RWPE2 (cell line): ENCODE measurements around the gene ABITRAM.

ENCODE experiments used
- ATAC-seq: fragments of 200-7000 bp; cut with Tn5 transposase; 3 replicates; pipeline ENCODE4 v1.9.1; 2021; ENCODE audit warnings: low read depth
- DNase-seq: peaks from one replicate; pipeline ENCODE4 v3.0.0-alpha.2; 2020; ENCODE audit warnings: low spot score
- H3K27ac ChIP-seq: fragments of 450-650 bp; 2 replicates; pipeline ENCODE4 v1.5.1; 2017; ENCODE audit warnings: mild to moderate bottlenecking; ENCODE audit not compliant: poor library complexity, severe bottlenecking
- H3K27me3 ChIP-seq: fragments of 250-450 bp; sonication (Bioruptor Pico); 2 replicates; pipeline ENCODE4 v1.5.1; 2021; ENCODE audit warnings: mild to moderate bottlenecking, moderate library complexity; ENCODE audit not compliant: insufficient read depth, poor library complexity, severe bottlenecking
- H3K36me3 ChIP-seq: fragments of 250-450 bp; sonication (Bioruptor Pico); 2 replicates; pipeline ENCODE4 v1.5.1; 2020; ENCODE audit warnings: low read depth, mild to moderate bottlenecking, moderate library complexity
- H3K4me1 ChIP-seq: fragments of 250-450 bp; sonication (Bioruptor Pico); 2 replicates; pipeline ENCODE4 v1.5.1; 2021; ENCODE audit warnings: mild to moderate bottlenecking, moderate library complexity; ENCODE audit not compliant: insufficient read depth, poor library complexity, severe bottlenecking
- H3K4me3 ChIP-seq: fragments of 250-450 bp; sonication (Bioruptor Pico); 2 replicates; pipeline ENCODE4 v1.5.1; 2021; ENCODE audit warnings: mild to moderate bottlenecking, moderate library complexity; ENCODE audit not compliant: severe bottlenecking
- H3K9me3 ChIP-seq: fragments of 250-450 bp; sonication (Bioruptor Pico); 2 replicates; pipeline ENCODE4 v1.5.1; 2021; ENCODE audit warnings: mild to moderate bottlenecking, moderate library complexity; ENCODE audit not compliant: severe bottlenecking
- TF ChIP-seq, protein P1 (sequence below): fragments of 450-650 bp; IDR thresholded peaks from one replicate; pipeline ENCODE4 v1.5.1; 2017; ENCODE audit warnings: mild to moderate bottlenecking, moderate library complexity; ENCODE audit not compliant: poor library complexity, severe bottlenecking

ABITRAM gene

GRCh38 chr9:108972186-108972585 lies 38.0 kb downstream of the ABITRAM start:
- no peak overlapping the region for H3K4me3 ChIP-seq
- peaks cover 76% of the 10 kb centered on the region for H3K36me3 ChIP-seq
- DNase-seq (no peak), ATAC-seq (no peak)
- H3K27me3 ChIP-seq: no peaks in the 10 kb centered on the region
- TF ChIP-seq, protein P1, sequence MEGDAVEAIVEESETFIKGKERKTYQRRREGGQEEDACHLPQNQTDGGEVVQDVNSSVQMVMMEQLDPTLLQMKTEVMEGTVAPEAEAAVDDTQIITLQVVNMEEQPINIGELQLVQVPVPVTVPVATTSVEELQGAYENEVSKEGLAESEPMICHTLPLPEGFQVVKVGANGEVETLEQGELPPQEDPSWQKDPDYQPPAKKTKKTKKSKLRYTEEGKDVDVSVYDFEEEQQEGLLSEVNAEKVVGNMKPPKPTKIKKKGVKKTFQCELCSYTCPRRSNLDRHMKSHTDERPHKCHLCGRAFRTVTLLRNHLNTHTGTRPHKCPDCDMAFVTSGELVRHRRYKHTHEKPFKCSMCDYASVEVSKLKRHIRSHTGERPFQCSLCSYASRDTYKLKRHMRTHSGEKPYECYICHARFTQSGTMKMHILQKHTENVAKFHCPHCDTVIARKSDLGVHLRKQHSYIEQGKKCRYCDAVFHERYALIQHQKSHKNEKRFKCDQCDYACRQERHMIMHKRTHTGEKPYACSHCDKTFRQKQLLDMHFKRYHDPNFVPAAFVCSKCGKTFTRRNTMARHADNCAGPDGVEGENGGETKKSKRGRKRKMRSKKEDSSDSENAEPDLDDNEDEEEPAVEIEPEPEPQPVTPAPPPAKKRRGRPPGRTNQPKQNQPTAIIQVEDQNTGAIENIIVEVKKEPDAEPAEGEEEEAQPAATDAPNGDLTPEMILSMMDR: no peak
- no peak overlapping the region for H3K27ac ChIP-seq
- H3K4me1 ChIP-seq: no peaks in the 10 kb centered on the region
- H3K9me3 ChIP-seq: no peaks in the 10 kb centered on the region

DNA sequence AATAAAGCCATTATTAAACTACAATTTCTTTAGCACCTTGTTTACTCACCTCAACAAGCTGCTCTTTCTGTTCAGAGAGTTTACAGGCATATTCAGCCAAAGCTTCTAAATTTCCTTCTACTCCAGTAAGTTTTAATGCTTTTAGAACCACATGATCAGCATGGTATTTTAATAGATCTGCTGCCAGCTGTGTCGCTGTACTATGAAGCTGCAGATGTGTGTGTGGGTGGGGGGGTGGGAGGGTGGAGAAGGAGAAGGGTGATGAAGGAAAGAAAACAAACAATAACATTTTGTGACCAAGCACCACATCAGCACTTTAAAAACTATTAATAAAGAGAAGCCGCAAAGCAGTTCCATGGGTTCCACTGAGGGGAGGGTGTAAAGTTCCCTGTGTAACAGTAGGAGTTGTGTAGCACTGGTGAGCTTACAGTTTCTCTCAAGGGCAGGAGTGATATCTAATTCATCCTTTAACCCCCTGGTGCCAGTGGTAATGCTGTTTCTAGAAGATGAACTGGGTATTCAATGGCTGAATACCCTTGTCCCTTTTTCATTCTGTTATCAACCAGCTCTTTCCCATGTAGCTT lies 38.5 kb downstream of the ABITRAM start:
- no peaks in the 10 kb centered on the region for H3K9me3 ChIP-seq
- no peaks in the 10 kb centered on the region for H3K27me3 ChIP-seq
- peaks cover 76% of the 10 kb centered on the region for H3K36me3 ChIP-seq
- ATAC-seq (no peak), DNase-seq (no peak)
- TF ChIP-seq, protein P1: no peak
- H3K4me1 ChIP-seq: no peaks in the 10 kb centered on the region
- H3K4me3 ChIP-seq: no peak overlapping the region
- H3K27ac ChIP-seq: no peak overlapping the region

DNA sequence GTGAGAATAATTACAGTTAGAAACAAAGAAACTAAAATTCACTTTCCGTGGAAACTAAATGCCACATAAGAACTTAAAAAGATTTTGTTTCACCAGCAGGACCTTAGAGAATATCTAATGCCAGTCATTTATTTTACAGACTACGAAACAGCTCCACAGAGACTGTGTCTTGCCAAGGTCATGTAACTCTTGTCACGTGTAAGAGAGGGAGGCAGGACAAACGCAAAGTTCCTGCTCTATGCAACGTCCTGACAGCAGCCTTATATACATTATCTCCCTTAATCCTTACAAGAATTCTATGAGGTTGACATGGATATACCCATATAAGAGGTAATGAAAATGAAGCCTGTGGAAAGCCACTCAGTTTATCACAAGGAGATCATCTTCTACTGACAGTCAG lies 39.7 kb downstream of the ABITRAM start:
- H3K9me3 ChIP-seq: no peaks in the 10 kb centered on the region
- H3K36me3 ChIP-seq: peaks cover 79% of the 10 kb centered on the region
- no peak overlapping the region for H3K27ac ChIP-seq
- ATAC-seq: no peak
- no peak overlapping the region for H3K4me3 ChIP-seq
- no peaks in the 10 kb centered on the region for H3K4me1 ChIP-seq
- no peak for DNase-seq
- TF ChIP-seq, protein P1: no peak
- H3K27me3 ChIP-seq: no peaks in the 10 kb centered on the region

DNA sequence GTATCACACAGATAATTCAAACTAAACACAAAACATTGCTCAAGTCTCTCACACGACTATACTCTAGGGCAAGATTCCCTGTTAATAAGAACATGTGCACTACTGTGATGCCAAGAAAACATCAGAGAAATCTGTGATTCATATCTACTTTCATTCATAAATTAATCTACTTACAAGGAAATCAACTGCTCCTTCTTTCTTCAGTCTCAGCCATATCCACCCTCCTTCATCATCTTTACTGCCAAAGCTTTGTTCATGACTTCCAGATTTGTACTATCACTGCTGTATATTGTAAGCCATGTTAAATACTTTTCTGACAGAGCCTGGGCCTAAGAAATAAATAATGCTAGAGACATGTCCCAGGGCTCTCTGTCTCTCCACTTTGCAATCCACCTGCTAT lies 44.0 kb downstream of the ABITRAM start:
- no peak for ATAC-seq

DNA sequence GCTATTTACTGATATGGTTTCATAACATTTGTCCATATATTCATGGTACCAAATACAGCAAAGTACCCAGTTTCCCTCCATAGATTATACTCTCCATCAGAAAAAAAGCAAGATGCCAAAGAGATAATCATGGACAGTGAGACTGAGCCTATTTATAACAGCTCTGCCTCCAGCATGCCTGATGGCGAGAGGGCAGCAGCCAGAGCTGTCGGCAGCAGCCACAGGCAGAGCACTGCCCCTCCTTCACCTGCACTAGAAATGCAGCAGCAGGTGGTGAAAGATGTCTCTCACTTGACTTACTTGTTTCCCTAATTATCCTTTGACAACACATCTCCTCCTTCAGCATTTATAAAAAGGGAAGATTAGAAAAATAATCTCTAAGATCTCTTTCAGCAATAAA lies 46.7 kb downstream of the ABITRAM start:
- ATAC-seq (no peak), DNase-seq (no peak)
- no peaks in the 10 kb centered on the region for H3K4me1 ChIP-seq
- peaks cover 92% of the 10 kb centered on the region for H3K36me3 ChIP-seq
- no peaks in the 10 kb centered on the region for H3K9me3 ChIP-seq
- no peaks in the 10 kb centered on the region for H3K27me3 ChIP-seq
- H3K4me3 ChIP-seq: no peak overlapping the region
- H3K27ac ChIP-seq: no peak overlapping the region
- TF ChIP-seq, protein P1: no peak

More for the DNA sequence above, 44.0 kb downstream of the ABITRAM start:
- no peak overlapping the region for H3K4me3 ChIP-seq
- no peak overlapping the region for H3K27ac ChIP-seq
- H3K36me3 ChIP-seq: peaks cover 84% of the 10 kb centered on the region
- DNase-seq: no peak
- no peaks in the 10 kb centered on the region for H3K4me1 ChIP-seq
- H3K27me3 ChIP-seq: no peaks in the 10 kb centered on the region
- TF ChIP-seq, protein P1: no peak
- H3K9me3 ChIP-seq: no peaks in the 10 kb centered on the region
